Mesenchymal stem cell (in vitro differentiated cells and primary cell): ENCODE data around the gene PDE4A.
"Not testable (repeated sequence)": the region's sequence is repeated elsewhere in the genome, so short reads cannot be mapped to it uniquely, and the experiment has no call there.

Experiments used
- DNase-seq: peaks from one replicate; pipeline ENCODE4 v3.0.0-alpha.2; 2013
- H2AFZ ChIP-seq: one replicate; pipeline ENCODE4 v1.6.1; 2013; ENCODE audit warnings: low read depth, mild to moderate bottlenecking, control low read depth, inconsistent platforms, low read length, moderate library complexity
- H2AK5ac ChIP-seq: 2 replicates; pipeline ENCODE4 v1.6.1; 2013; ENCODE audit warnings: low read length, moderate library complexity, mild to moderate bottlenecking, inconsistent platforms; ENCODE audit not compliant: severe bottlenecking
- H2BK120ac ChIP-seq: one replicate; pipeline ENCODE4 v1.6.1; 2013; ENCODE audit warnings: low read depth, mild to moderate bottlenecking, inconsistent platforms, low read length, moderate library complexity
- H2BK12ac ChIP-seq, 2 experiments: one replicate each; pipeline ENCODE4 v1.6.1; 2013; ENCODE audit warnings: inconsistent platforms in 2 of 2, low read length in 2 of 2, mild to moderate bottlenecking in 2 of 2, moderate library complexity in 2 of 2, control low read depth in 1 of 2
- H2BK15ac ChIP-seq: one replicate; pipeline ENCODE4 v1.6.1; 2013; ENCODE audit warnings: mild to moderate bottlenecking, low read depth, inconsistent platforms; ENCODE audit not compliant: poor library complexity, severe bottlenecking
- H2BK5ac ChIP-seq: 2 replicates; pipeline ENCODE4 v1.6.1; 2013; ENCODE audit warnings: low read depth, mild to moderate bottlenecking, low read length, control low read depth, inconsistent platforms; ENCODE audit not compliant: poor library complexity, severe bottlenecking
- H3K14ac ChIP-seq, 2 experiments: one replicate each; pipeline ENCODE4 v1.6.1; 2013; ENCODE audit warnings: inconsistent platforms in 2 of 2, low read length in 2 of 2, control low read depth in 1 of 2, mild to moderate bottlenecking in 1 of 2, moderate library complexity in 1 of 2
- H3K18ac ChIP-seq, 2 experiments: one replicate each; pipeline ENCODE4 v1.6.1; 2013; ENCODE audit warnings: inconsistent platforms in 2 of 2, low read length in 2 of 2, control low read depth in 1 of 2, low read depth in 1 of 2, mild to moderate bottlenecking in 1 of 2
- H3K23ac ChIP-seq, 2 experiments: one replicate each; pipeline ENCODE4 v1.6.1; 2013; ENCODE audit warnings: inconsistent platforms in 2 of 2, low read length in 2 of 2, mild to moderate bottlenecking in 2 of 2, moderate library complexity in 2 of 2, control low read depth in 1 of 2
- H3K27ac ChIP-seq: 2 replicates; pipeline ENCODE4 v1.5.1; 2013; ENCODE audit warnings: mild to moderate bottlenecking, moderate library complexity, low read length, control low read depth, inconsistent platforms; ENCODE audit not compliant: poor library complexity, severe bottlenecking
- H3K27me3 ChIP-seq, 2 experiments: 2 replicates each; pipeline versions ENCODE4 v1.6.1 to v1.7.0; 2013; ENCODE audit warnings: low read length in 2 of 2, mild to moderate bottlenecking in 2 of 2, moderate library complexity in 2 of 2, control low read depth in 1 of 2, inconsistent platforms in 1 of 2; ENCODE audit not compliant: control insufficient read depth in 1 of 2, insufficient read depth in 1 of 2
- H3K36me3 ChIP-seq, 2 experiments: 2 replicates each; pipeline versions ENCODE4 v1.6.1 to v1.7.0; 2013; ENCODE audit warnings: low read length in 2 of 2, control low read depth in 1 of 2, inconsistent platforms in 1 of 2, low read depth in 1 of 2, mild to moderate bottlenecking in 1 of 2; ENCODE audit not compliant: insufficient read depth in 2 of 2, control insufficient read depth in 1 of 2
- H3K4ac ChIP-seq, 2 experiments: one replicate each; pipeline ENCODE4 v1.6.1; 2013; ENCODE audit warnings: inconsistent platforms in 2 of 2, low read length in 2 of 2, mild to moderate bottlenecking in 2 of 2, moderate library complexity in 2 of 2, control low read depth in 1 of 2, low read depth in 1 of 2
- H3K4me1 ChIP-seq: 2 replicates; pipeline ENCODE4 v1.6.1; 2013; ENCODE audit warnings: low read depth, low read length, control low read depth; ENCODE audit not compliant: control insufficient read depth, insufficient read depth
- H3K4me2 ChIP-seq: 2 replicates; pipeline ENCODE4 v1.6.1; 2013; ENCODE audit warnings: low read length, mild to moderate bottlenecking, inconsistent platforms; ENCODE audit not compliant: poor library complexity, severe bottlenecking
- H3K4me3 ChIP-seq, 2 experiments: 2 replicates each; pipeline versions ENCODE4 v1.5.1 to v1.7.0; 2013; ENCODE audit warnings: low read length in 2 of 2, mild to moderate bottlenecking in 2 of 2, control low read depth in 1 of 2, low read depth in 1 of 2; ENCODE audit not compliant: insufficient read depth in 1 of 2
- H3K79me1 ChIP-seq: replicated peaks from 2 replicates; pipeline ENCODE4 v1.6.1; 2013; ENCODE audit warnings: mild to moderate bottlenecking, control low read depth, low read length, inconsistent platforms; ENCODE audit not compliant: poor library complexity, severe bottlenecking
- H3K9ac ChIP-seq: 2 replicates; pipeline ENCODE4 v1.7.0; 2013; ENCODE audit warnings: mild to moderate bottlenecking, low read length, moderate library complexity
- H3K9me3 ChIP-seq: 2 replicates; pipeline ENCODE4 v1.7.0; 2013; ENCODE audit warnings: mild to moderate bottlenecking, low read length; ENCODE audit not compliant: control insufficient read depth
- H4K8ac ChIP-seq: one replicate; pipeline ENCODE4 v1.6.1; 2013; ENCODE audit warnings: inconsistent platforms, mild to moderate bottlenecking, low read length, moderate library complexity
- H4K91ac ChIP-seq: one replicate; pipeline ENCODE4 v1.6.1; 2013; ENCODE audit warnings: mild to moderate bottlenecking, low read length, inconsistent platforms
- WGBS: methylation state at CpG from one replicate; pipeline ENCODE4 v1.1.7; 2013; ENCODE audit warnings: mixed read lengths; 5-methylcytosine and 5-hydroxymethylcytosine counted together

The PDE4A gene

GRCh38 chr19:10460714-10461046 is 40.3 kb downstream of the PDE4A start:
- H3K36me3 ChIP-seq, result peaks cover 9 to 19% of the 10 kb centered on the region in 2 experiments
- H3K27ac ChIP-seq, result no peak overlapping the region
- H2BK5ac ChIP-seq, result no peak overlapping the region
- H3K27me3 ChIP-seq, result no peaks in the 10 kb centered on the region
- no peak overlapping the region for H3K18ac ChIP-seq
- no peak for DNase-seq
- no peak overlapping the region for H2BK120ac ChIP-seq
- H2AK5ac ChIP-seq, result no peak overlapping the region
- H3K9ac ChIP-seq, result no peak overlapping the region
- H2BK12ac ChIP-seq, result no peak overlapping the region
- H3K23ac ChIP-seq, result no peak overlapping the region
- peaks cover 9% of the 10 kb centered on the region for H3K4me1 ChIP-seq
- WGBS, result 45% methylated on average over 7 of the region's 8 CpGs
- no peak overlapping the region for H4K91ac ChIP-seq
- H3K9me3 ChIP-seq, result no peaks in the 10 kb centered on the region
- no peak overlapping the region for H2AFZ ChIP-seq
- no peak overlapping the region for H3K4me2 ChIP-seq
- no peak overlapping the region for H4K8ac ChIP-seq
- no peaks in the 10 kb centered on the region for H3K79me1 ChIP-seq
- no peak overlapping the region for H3K4ac ChIP-seq
- no peak overlapping the region for H2BK15ac ChIP-seq
- no peak overlapping the region for H3K4me3 ChIP-seq
- H3K14ac ChIP-seq, result no peak overlapping the region

- H3K4me2 ChIP-seq, result peak overlapping the region; percentile 98
- no peak overlapping the region for H4K8ac ChIP-seq
- H2AFZ ChIP-seq, result peak overlapping the region; percentile 81
- WGBS, result 13% methylated on average over 43 of the region's 45 CpGs
- no peak overlapping the region for H3K23ac ChIP-seq
- no peaks in the 10 kb centered on the region for H3K79me1 ChIP-seq
- no peak overlapping the region for H2AK5ac ChIP-seq
- no peak overlapping the region for H4K91ac ChIP-seq
- no peaks in the 10 kb centered on the region for H3K9me3 ChIP-seq
- no peak overlapping the region for H3K27ac ChIP-seq
- H3K14ac ChIP-seq, result no peak overlapping the region
- H3K36me3 ChIP-seq, result peaks cover 9 to 19% of the 10 kb centered on the region in 2 experiments
- H3K9ac ChIP-seq, result no peak overlapping the region
- no peak overlapping the region for H2BK15ac ChIP-seq
- H2BK12ac ChIP-seq, result peak overlapping the region in 1 of 2 experiments; percentile 57
- no peak overlapping the region for H2BK5ac ChIP-seq
- no peaks in the 10 kb centered on the region for H3K27me3 ChIP-seq
- peak overlapping the region in 1 of 2 experiments; percentile 50 for H3K18ac ChIP-seq
- H3K4me1 ChIP-seq, result peaks cover 9% of the 10 kb centered on the region
- peak overlapping the region; percentile 45 to 61 for H3K4me3 ChIP-seq
- H3K4ac ChIP-seq, result no peak overlapping the region
- peak; percentile 93 for DNase-seq
- H2BK120ac ChIP-seq, result no peak overlapping the region
Observed at GRCh38 chr19:10461047-10461949, 41.0 kb downstream of the PDE4A start.

DNA sequence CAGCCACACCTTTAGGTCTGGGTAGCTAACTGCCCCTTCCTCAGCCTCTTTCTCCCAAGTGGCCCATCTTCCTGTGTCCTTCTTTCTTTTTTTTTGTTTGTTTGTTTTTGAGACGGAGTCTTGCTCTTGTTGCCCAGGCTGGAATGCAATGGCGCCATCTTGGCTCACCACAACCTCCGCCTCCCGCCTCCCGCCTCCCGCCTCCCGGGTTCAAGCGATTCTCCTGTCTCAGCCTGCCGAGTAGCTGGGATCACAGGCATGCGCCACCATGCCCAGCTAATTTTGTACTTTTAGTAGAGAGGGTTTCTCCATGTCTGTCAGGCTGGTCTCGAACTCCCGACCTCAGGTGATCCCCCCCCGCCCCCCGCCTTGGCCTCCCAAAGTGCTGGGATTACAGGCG is 41.7 kb downstream of the PDE4A start:
- not testable (repeated sequence) for H2AK5ac ChIP-seq, H3K27ac ChIP-seq, H3K9ac ChIP-seq, DNase-seq, H3K4ac ChIP-seq, H3K9me3 ChIP-seq, H2BK15ac ChIP-seq, H3K14ac ChIP-seq, H3K23ac ChIP-seq, H3K4me1 ChIP-seq, H4K8ac ChIP-seq, H2BK120ac ChIP-seq, H3K79me1 ChIP-seq, H3K27me3 ChIP-seq, H2BK5ac ChIP-seq, H2AFZ ChIP-seq, H2BK12ac ChIP-seq, H4K91ac ChIP-seq, H3K4me3 ChIP-seq, H3K4me2 ChIP-seq
- Histone ChIP-seq H3K18ac (peak overlapping the region in 1 of 2 experiments; percentile 50), H3K36me3 (peaks cover 13 to 24% of the 10 kb centered on the region in 2 experiments)
- WGBS, result 96% methylated on average over 10 of the region's 15 CpGs

- no peak overlapping the region for H2BK12ac ChIP-seq
- WGBS, result 94% methylated on average over 4 of the region's 4 CpGs
Observed at GRCh38 chr19:10462557-10462956, 42.2 kb downstream of the PDE4A start.

More at GRCh38 chr19:10462557-10462956, 42.2 kb downstream of the PDE4A start:
- H3K9me3 ChIP-seq, result no peaks in the 10 kb centered on the region
- no peaks in the 10 kb centered on the region for H3K27me3 ChIP-seq
- peaks cover 17 to 27% of the 10 kb centered on the region in 2 experiments for H3K36me3 ChIP-seq
- no peak overlapping the region for H4K91ac ChIP-seq
- H3K23ac ChIP-seq, result no peak overlapping the region
- H2AFZ ChIP-seq, result no peak overlapping the region
- no peak overlapping the region for H2BK15ac ChIP-seq
- no peak overlapping the region for H3K27ac ChIP-seq
- no peak overlapping the region for H2BK120ac ChIP-seq
- H4K8ac ChIP-seq, result no peak overlapping the region
- H3K4me3 ChIP-seq, result no peak overlapping the region
- no peak overlapping the region for H3K18ac ChIP-seq
- no peak overlapping the region for H3K14ac ChIP-seq
- H2BK5ac ChIP-seq, result no peak overlapping the region
- peaks cover 9% of the 10 kb centered on the region for H3K4me1 ChIP-seq
- no peak overlapping the region for H3K4ac ChIP-seq
- H2AK5ac ChIP-seq, result no peak overlapping the region
- no peak overlapping the region for H3K4me2 ChIP-seq
- H3K79me1 ChIP-seq, result no peaks in the 10 kb centered on the region
- DNase-seq, result no peak
- H3K9ac ChIP-seq, result no peak overlapping the region
